WTC11 (cell line): Measurements from ENCODE around the gene POGZ. TPM values are rescaled to one million over a fixed set of nuclear protein-coding genes. Genes with fewer than 3 reads are reported as not detected.
A peak's percentile ranks its signal among the peaks of the same experiment; 100 is the strongest.

Experiments used
- ATAC-seq: fragments of 200-7000 bp; cut with Tn5 transposase; 2 replicates; pipeline ENCODE4 v1.10.0; 2021; ENCODE audit warnings: mild to moderate bottlenecking, moderate library complexity
- CTCF ChIA-PET: fragments of 300-600 bp; sonication (Branson Sonifier 250); formaldehyde crosslinking; loops from one replicate; lab custom pipeline; 2021; ENCODE audit warnings: antibody characterized with exemption; lab: Charles Lee
- POLR2A ChIA-PET: fragments of 350-600 bp; sonication (Branson Sonifier 250); formaldehyde crosslinking; loops from one replicate; lab custom pipeline; 2021; ENCODE audit warnings: antibody characterized with exemption; lab: Charles Lee
- DNase-seq: peaks from one replicate; pipeline ENCODE4 v3.0.0; 2021; ENCODE audit warnings: low spot score
- H3K27ac Mint-ChIP-seq: 2 replicates; pipeline ENCODE4 v1.8.0; 2021; ENCODE audit warnings: mixed read lengths
- H3K27me3 Mint-ChIP-seq: 2 replicates; pipeline ENCODE4 v1.8.0; 2021; ENCODE audit warnings: low read depth, mild to moderate bottlenecking, moderate library complexity, mixed read lengths
- H3K36me3 Mint-ChIP-seq: 2 replicates; pipeline ENCODE4 v1.8.0; 2021; ENCODE audit warnings: mixed read lengths
- H3K4me1 Mint-ChIP-seq: 2 replicates; pipeline ENCODE4 v1.8.0; 2022; ENCODE audit warnings: mixed read lengths
- H3K4me3 Mint-ChIP-seq: 2 replicates; pipeline ENCODE4 v1.8.0; 2021; ENCODE audit warnings: mild to moderate bottlenecking, moderate library complexity, mixed read lengths
- H3K9me3 Mint-ChIP-seq: 2 replicates; pipeline ENCODE4 v1.8.0; 2021; ENCODE audit warnings: mixed read lengths
- CREB1 ChIP-seq: sonication (generic); formaldehyde crosslinking; IDR thresholded peaks from 2 replicates; pipeline ENCODE4 v1.8.0; 2023; ENCODE audit warnings: mild to moderate bottlenecking, missing genetic modification reagents
- FOXJ3 ChIP-seq: sonication (generic); formaldehyde crosslinking; IDR thresholded peaks from 2 replicates; pipeline ENCODE4 v1.9.0; 2021; ENCODE audit warnings: missing genetic modification reagents, mild to moderate bottlenecking, borderline replicate concordance
- RELA ChIP-seq: sonication (generic); formaldehyde crosslinking; IDR thresholded peaks from 2 replicates; pipeline ENCODE4 v1.8.1; 2022; ENCODE audit warnings: missing genetic modification reagents, mild to moderate bottlenecking, borderline replicate concordance
- SMAD3 ChIP-seq: sonication (generic); formaldehyde crosslinking; IDR thresholded peaks from 2 replicates; pipeline ENCODE4 v1.8.0; 2022; ENCODE audit warnings: missing genetic modification reagents, mild to moderate bottlenecking, borderline replicate concordance
- TP53 ChIP-seq: sonication (generic); formaldehyde crosslinking; IDR thresholded peaks from 2 replicates; pipeline ENCODE4 v1.8.1; 2023; ENCODE audit warnings: mild to moderate bottlenecking, missing genetic modification reagents
- ZBTB21 ChIP-seq: sonication (generic); formaldehyde crosslinking; IDR thresholded peaks from 2 replicates; pipeline ENCODE4 v1.8.1; 2023; ENCODE audit warnings: mild to moderate bottlenecking, missing genetic modification reagents, borderline replicate concordance
- ZNF317 ChIP-seq: sonication (generic); formaldehyde crosslinking; IDR thresholded peaks from 2 replicates; pipeline ENCODE4 v1.8.1; 2023; ENCODE audit warnings: low read depth, mild to moderate bottlenecking, moderate library complexity, missing genetic modification reagents, borderline replicate concordance
- total RNA-seq: library from RNA; stranded (reverse); gene quantifications from 3 replicates; pipeline ENCODE4 v1.2.3, GENCODE V29; 2021
- TF ChIP-seq, protein P1 (sequence below): sonication (generic); formaldehyde crosslinking; IDR thresholded peaks from 2 replicates; pipeline ENCODE4 v1.8.0; 2022; ENCODE audit warnings: missing genetic modification reagents
- TF ChIP-seq, protein P2 (sequence below): sonication (generic); formaldehyde crosslinking; IDR thresholded peaks from 2 replicates; pipeline ENCODE4 v1.8.0; 2022; ENCODE audit warnings: mild to moderate bottlenecking, missing genetic modification reagents
- TF ChIP-seq, protein P3 (sequence below): sonication (generic); formaldehyde crosslinking; IDR thresholded peaks from 2 replicates; pipeline ENCODE4 v1.8.1; 2022; ENCODE audit warnings: low read depth, mild to moderate bottlenecking, moderate library complexity, missing genetic modification reagents, borderline replicate concordance
- TF ChIP-seq, protein P4 (sequence below): sonication (generic); formaldehyde crosslinking; IDR thresholded peaks from 2 replicates; pipeline ENCODE4 v1.8.1; 2022; ENCODE audit warnings: mild to moderate bottlenecking, moderate library complexity, missing genetic modification reagents
- TF ChIP-seq, protein P5 (sequence below): sonication (generic); formaldehyde crosslinking; IDR thresholded peaks from 2 replicates; pipeline ENCODE4 v1.8.0; 2023; ENCODE audit warnings: missing genetic modification reagents, mild to moderate bottlenecking, borderline replicate concordance

Gene POGZ
- total RNA-seq, 1 experiment from 2014 or later, result 88.1 TPM

DNA sequence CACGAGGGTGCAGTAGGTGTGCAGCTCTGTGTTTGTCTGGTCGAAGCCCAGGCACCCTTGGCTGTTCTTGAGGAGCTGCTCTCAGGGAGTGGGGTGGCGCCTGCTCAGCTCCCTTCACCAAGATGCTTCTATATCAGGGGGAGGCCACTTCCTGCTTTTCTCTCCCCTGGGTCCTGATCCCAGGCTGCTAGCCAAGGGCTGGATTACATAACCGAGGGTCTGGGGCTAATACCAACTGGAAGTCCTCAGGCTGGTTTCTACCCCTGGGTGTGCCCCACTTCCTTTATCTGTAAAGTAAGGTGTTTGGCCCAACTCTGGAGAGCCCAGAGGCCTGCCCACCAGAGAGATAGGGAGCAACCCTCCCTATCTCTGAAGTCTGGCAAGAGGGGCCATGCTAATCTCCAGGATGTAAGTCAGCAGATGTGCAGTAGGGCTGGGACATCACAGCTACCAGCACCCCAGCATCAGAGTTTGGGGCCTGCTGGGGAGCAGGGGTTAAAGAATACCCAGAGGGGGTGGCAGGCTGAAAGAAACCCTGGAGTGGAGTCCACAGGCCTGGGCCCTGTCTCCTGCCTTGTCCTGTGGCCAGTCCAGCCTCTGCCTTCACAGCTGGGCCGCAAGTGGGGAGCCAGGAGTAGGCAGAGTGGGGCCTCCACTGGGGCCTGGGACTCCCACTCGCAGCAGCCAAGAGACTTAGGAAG lies 88.9 kb downstream of the POGZ start:
- TF ChIP-seq, protein P1, sequence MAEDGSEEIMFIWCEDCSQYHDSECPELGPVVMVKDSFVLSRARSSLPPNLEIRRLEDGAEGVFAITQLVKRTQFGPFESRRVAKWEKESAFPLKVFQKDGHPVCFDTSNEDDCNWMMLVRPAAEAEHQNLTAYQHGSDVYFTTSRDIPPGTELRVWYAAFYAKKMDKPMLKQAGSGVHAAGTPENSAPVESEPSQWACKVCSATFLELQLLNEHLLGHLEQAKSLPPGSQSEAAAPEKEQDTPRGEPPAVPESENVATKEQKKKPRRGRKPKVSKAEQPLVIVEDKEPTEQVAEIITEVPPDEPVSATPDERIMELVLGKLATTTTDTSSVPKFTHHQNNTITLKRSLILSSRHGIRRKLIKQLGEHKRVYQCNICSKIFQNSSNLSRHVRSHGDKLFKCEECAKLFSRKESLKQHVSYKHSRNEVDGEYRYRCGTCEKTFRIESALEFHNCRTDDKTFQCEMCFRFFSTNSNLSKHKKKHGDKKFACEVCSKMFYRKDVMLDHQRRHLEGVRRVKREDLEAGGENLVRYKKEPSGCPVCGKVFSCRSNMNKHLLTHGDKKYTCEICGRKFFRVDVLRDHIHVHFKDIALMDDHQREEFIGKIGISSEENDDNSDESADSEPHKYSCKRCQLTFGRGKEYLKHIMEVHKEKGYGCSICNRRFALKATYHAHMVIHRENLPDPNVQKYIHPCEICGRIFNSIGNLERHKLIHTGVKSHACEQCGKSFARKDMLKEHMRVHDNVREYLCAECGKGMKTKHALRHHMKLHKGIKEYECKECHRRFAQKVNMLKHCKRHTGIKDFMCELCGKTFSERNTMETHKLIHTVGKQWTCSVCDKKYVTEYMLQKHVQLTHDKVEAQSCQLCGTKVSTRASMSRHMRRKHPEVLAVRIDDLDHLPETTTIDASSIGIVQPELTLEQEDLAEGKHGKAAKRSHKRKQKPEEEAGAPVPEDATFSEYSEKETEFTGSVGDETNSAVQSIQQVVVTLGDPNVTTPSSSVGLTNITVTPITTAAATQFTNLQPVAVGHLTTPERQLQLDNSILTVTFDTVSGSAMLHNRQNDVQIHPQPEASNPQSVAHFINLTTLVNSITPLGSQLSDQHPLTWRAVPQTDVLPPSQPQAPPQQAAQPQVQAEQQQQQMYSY (CRISPR knock-in tag), result peak; percentile 78
- TF ChIP-seq ZBTB21 (CRISPR knock-in tag), result no peak
- H3K36me3 Mint-ChIP-seq, result no peaks in the 10 kb centered on the region; the same call in 1 of the 2 replicates
- ChIA-PET POLR2A (interaction anchor here (0.7 kb wide), 1 partner anchor 89 kb away, joined by 3 read pairs; the partner anchor contains the start of gene ZNF687), CTCF (interaction anchor here (0.6 to 1.9 kb wide), 11 partner anchors 9 to 347 kb away, joined by 3 to 11 read pairs (median 5); partner anchors contain the start of genes CGN and PSMB4)
- DNase-seq, result no peak
- no peaks in the 10 kb centered on the region for H3K27me3 Mint-ChIP-seq
- H3K4me1 Mint-ChIP-seq, result peaks cover 24% of the 10 kb centered on the region
- ATAC-seq, result no peak
- H3K4me3 Mint-ChIP-seq, result no peak overlapping the region
- no peak overlapping the region for H3K27ac Mint-ChIP-seq
- H3K9me3 Mint-ChIP-seq, result no peaks in the 10 kb centered on the region

DNA sequence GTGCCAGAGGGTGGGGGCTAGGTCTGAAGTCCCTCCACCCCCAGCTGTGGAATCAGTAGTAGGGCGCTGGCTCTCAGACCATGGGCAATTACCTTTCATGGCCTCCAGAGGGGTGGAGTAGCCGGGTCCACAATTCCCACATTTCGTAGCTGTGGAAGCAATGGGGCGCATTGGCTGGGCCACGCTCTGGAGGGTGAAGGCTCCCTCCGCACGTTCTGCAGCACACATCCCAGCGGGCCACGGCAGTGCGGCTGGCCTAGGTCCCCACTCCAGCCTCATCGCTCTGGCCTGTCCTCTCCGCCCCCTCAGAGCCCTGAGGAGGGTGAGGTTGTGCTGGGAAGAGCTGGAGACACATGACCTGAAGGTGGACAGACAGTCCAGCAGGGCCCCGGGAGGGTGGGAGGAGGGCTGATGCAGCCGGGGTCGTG lies 89.7 kb downstream of the POGZ start:
- TF ChIP-seq ZNF317 (no peak), FOXJ3 (no peak), SMAD3 (CRISPR knock-in tag) (no peak), RELA (CRISPR knock-in tag) (no peak), TP53 (CRISPR knock-in tag) (no peak), CREB1 (CRISPR knock-in tag) (no peak)
- TF ChIP-seq, protein P2, sequence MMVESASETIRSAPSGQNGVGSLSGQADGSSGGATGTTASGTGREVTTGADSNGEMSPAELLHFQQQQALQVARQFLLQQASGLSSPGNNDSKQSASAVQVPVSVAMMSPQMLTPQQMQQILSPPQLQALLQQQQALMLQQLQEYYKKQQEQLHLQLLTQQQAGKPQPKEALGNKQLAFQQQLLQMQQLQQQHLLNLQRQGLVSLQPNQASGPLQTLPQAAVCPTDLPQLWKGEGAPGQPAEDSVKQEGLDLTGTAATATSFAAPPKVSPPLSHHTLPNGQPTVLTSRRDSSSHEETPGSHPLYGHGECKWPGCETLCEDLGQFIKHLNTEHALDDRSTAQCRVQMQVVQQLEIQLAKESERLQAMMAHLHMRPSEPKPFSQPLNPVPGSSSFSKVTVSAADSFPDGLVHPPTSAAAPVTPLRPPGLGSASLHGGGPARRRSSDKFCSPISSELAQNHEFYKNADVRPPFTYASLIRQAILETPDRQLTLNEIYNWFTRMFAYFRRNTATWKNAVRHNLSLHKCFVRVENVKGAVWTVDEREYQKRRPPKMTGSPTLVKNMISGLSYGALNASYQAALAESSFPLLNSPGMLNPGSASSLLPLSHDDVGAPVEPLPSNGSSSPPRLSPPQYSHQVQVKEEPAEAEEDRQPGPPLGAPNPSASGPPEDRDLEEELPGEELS (CRISPR knock-in tag), result no peak
- TF ChIP-seq, protein P3, sequence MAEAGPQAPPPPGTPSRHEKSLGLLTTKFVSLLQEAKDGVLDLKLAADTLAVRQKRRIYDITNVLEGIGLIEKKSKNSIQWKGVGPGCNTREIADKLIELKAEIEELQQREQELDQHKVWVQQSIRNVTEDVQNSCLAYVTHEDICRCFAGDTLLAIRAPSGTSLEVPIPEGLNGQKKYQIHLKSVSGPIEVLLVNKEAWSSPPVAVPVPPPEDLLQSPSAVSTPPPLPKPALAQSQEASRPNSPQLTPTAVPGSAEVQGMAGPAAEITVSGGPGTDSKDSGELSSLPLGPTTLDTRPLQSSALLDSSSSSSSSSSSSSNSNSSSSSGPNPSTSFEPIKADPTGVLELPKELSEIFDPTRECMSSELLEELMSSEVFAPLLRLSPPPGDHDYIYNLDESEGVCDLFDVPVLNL (CRISPR knock-in tag), result no peak
- TF ChIP-seq, protein P4, sequence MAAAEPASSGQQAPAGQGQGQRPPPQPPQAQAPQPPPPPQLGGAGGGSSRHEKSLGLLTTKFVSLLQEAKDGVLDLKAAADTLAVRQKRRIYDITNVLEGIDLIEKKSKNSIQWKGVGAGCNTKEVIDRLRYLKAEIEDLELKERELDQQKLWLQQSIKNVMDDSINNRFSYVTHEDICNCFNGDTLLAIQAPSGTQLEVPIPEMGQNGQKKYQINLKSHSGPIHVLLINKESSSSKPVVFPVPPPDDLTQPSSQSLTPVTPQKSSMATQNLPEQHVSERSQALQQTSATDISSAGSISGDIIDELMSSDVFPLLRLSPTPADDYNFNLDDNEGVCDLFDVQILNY (CRISPR knock-in tag), result no peak
- TF ChIP-seq, protein P5, sequence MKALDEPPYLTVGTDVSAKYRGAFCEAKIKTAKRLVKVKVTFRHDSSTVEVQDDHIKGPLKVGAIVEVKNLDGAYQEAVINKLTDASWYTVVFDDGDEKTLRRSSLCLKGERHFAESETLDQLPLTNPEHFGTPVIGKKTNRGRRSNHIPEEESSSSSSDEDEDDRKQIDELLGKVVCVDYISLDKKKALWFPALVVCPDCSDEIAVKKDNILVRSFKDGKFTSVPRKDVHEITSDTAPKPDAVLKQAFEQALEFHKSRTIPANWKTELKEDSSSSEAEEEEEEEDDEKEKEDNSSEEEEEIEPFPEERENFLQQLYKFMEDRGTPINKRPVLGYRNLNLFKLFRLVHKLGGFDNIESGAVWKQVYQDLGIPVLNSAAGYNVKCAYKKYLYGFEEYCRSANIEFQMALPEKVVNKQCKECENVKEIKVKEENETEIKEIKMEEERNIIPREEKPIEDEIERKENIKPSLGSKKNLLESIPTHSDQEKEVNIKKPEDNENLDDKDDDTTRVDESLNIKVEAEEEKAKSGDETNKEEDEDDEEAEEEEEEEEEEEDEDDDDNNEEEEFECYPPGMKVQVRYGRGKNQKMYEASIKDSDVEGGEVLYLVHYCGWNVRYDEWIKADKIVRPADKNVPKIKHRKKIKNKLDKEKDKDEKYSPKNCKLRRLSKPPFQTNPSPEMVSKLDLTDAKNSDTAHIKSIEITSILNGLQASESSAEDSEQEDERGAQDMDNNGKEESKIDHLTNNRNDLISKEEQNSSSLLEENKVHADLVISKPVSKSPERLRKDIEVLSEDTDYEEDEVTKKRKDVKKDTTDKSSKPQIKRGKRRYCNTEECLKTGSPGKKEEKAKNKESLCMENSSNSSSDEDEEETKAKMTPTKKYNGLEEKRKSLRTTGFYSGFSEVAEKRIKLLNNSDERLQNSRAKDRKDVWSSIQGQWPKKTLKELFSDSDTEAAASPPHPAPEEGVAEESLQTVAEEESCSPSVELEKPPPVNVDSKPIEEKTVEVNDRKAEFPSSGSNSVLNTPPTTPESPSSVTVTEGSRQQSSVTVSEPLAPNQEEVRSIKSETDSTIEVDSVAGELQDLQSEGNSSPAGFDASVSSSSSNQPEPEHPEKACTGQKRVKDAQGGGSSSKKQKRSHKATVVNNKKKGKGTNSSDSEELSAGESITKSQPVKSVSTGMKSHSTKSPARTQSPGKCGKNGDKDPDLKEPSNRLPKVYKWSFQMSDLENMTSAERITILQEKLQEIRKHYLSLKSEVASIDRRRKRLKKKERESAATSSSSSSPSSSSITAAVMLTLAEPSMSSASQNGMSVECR (CRISPR knock-in tag), result no peak
- Mint-ChIP-seq H3K4me1 (peaks cover 24% of the 10 kb centered on the region), H3K27ac (no peak overlapping the region), H3K36me3 (no peaks in the 10 kb centered on the region; the same call in 1 of the 2 replicates), H3K27me3 (no peaks in the 10 kb centered on the region), H3K4me3 (no peak overlapping the region), H3K9me3 (no peaks in the 10 kb centered on the region)
- POLR2A ChIA-PET, result interaction anchor here (0.7 kb wide), 1 partner anchor 88 kb away, joined by 3 read pairs; the partner anchor contains the start of gene ZNF687
- CTCF ChIA-PET, result interaction anchor here (0.6 to 1.9 kb wide), 11 partner anchors 10 to 348 kb away, joined by 3 to 11 read pairs (median 5); partner anchors contain the start of genes CGN and PSMB4
- ATAC-seq (peak; percentile 14; the same call in 1 of the 2 replicates), DNase-seq (no peak)
